ENCODE measurements around the gene PHLDB2.

DNA sequence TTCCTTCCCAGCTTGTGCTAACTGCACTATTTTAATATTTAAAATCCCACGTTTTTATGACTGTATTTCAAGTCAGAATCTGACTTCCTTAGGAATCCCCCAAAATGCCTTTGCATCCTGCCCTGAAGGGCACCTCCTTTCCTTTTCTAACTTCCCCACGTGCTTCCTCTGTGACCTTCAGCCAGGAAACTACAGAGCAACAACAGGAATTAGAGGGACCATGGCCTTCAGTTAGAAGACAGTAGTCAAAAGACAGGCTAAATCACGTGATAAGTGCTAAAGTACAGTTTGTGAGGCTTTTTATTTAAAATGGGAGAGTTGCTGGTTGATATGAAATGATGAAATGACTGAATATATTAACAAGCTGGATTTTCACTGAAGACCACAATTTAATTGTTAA lies 108.0 kb downstream of the PHLDB2 start:
- TF ChIP-seq, protein P1, sequence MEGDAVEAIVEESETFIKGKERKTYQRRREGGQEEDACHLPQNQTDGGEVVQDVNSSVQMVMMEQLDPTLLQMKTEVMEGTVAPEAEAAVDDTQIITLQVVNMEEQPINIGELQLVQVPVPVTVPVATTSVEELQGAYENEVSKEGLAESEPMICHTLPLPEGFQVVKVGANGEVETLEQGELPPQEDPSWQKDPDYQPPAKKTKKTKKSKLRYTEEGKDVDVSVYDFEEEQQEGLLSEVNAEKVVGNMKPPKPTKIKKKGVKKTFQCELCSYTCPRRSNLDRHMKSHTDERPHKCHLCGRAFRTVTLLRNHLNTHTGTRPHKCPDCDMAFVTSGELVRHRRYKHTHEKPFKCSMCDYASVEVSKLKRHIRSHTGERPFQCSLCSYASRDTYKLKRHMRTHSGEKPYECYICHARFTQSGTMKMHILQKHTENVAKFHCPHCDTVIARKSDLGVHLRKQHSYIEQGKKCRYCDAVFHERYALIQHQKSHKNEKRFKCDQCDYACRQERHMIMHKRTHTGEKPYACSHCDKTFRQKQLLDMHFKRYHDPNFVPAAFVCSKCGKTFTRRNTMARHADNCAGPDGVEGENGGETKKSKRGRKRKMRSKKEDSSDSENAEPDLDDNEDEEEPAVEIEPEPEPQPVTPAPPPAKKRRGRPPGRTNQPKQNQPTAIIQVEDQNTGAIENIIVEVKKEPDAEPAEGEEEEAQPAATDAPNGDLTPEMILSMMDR (conservative IDR thresholded peaks at IDR 0.05; ENCODE audit: low read depth, low read length) = no peak
- no peak for TF ChIP-seq EZH2phosphoT487 (IDR thresholded peaks at IDR 0.05; ENCODE audit: borderline replicate concordance, low read length)

Data from PC-3 (cell line).